Muscle of arm (tissue), 12 donors: ENCODE results near the gene SCAI. TPM values are rescaled to one million over a fixed set of nuclear protein-coding genes. Genes with fewer than 3 reads are reported as not detected.
"Not testable (repeated sequence)": the region's sequence is repeated elsewhere in the genome, so short reads cannot be mapped to it uniquely, and the experiment has no call there.

Experiments used
- DNase-seq: peaks from one replicate; pipeline ENCODE4 v3.0.0-alpha.2; 2013
- polyA plus RNA-seq, 12 donors: library from polyadenylated mRNA; unstranded; fragments of 120-200 nt; gene quantifications; one replicate each; pipeline ENCODE4 v1.2.1, GENCODE V29; 2013; ENCODE audit not compliant: insufficient read length in 12 of 12

SCAI gene
- polyA plus RNA-seq, 12 donors, result 6.8 to 14.1 (median 10.4) TPM; not detected in 1

- DNase-seq, result no peak
Observed at GRCh38 chr9:125028041-125028440, 115.3 kb downstream of the SCAI start.

GRCh38 chr9:125024917-125025316 lies 118.4 kb downstream of the SCAI start:
- DNase-seq, result no peak

- no peak for DNase-seq
Observed at GRCh38 chr9:125021069-125021468, 122.3 kb downstream of the SCAI start.

- not testable (repeated sequence) for DNase-seq
Observed at GRCh38 chr9:125015655-125016054, 127.7 kb downstream of the SCAI start.

- DNase-seq, result not testable (repeated sequence)
Observed at GRCh38 chr9:125012013-125012412, 131.3 kb downstream of the SCAI start.

- no peak for DNase-seq
Observed at GRCh38 chr9:125008599-125008998, 134.7 kb downstream of the SCAI start.

- no peak for DNase-seq
Observed at GRCh38 chr9:125003332-125003731, 140.0 kb downstream of the SCAI start.

GRCh38 chr9:124983698-124984097 lies 159.6 kb downstream of the SCAI start:
- DNase-seq, result no peak

- no peak for DNase-seq
Observed at GRCh38 chr9:124980431-124980830, 162.9 kb downstream of the SCAI start.

GRCh38 chr9:124975131-124975530 lies 168.2 kb downstream of the SCAI start:
- DNase-seq, result no peak

- DNase-seq, result no peak
Observed at GRCh38 chr9:124973807-124974206, 169.5 kb downstream of the SCAI start.

- no peak for DNase-seq
Observed at GRCh38 chr9:124972241-124972770, 171.0 kb downstream of the SCAI start.

- no peak for DNase-seq
Observed at GRCh38 chr9:124969401-124969800, 173.9 kb downstream of the SCAI start.

GRCh38 chr9:124968238-124968637 lies 175.1 kb downstream of the SCAI start:
- DNase-seq, result no peak

GRCh38 chr9:124965775-124966568 lies 177.4 kb downstream of the SCAI start:
- not testable (repeated sequence) for DNase-seq

GRCh38 chr9:124964604-124965003 lies 178.7 kb downstream of the SCAI start:
- DNase-seq, result no peak

GRCh38 chr9:124964056-124964455 lies 179.3 kb downstream of the SCAI start:
- no peak for DNase-seq

- DNase-seq, result no peak
Observed at GRCh38 chr9:124960409-124960752, 182.9 kb downstream of the SCAI start.

GRCh38 chr9:124959671-124960408 lies 183.5 kb downstream of the SCAI start:
- DNase-seq, result not testable (repeated sequence)

GRCh38 chr9:124954255-124954654 lies 189.1 kb downstream of the SCAI start:
- no peak for DNase-seq

- DNase-seq, result no peak
Observed at GRCh38 chr9:124950050-124950718, 193.1 kb downstream of the SCAI start.

- no peak for DNase-seq
Observed at GRCh38 chr9:124949387-124949786, 193.9 kb downstream of the SCAI start.
